Natural killer cell (primary cell): Measurements from ENCODE around the gene TNFSF11. TPM values are rescaled to one million over a fixed set of nuclear protein-coding genes. Genes with fewer than 3 reads are reported as not detected.

Experiments
- ATAC-seq, 3 donors: fragments of 150-1000 bp in 2 of 3; fragments of 200-7000 bp in 1 of 3; cut with Tn5 transposase; 1 replicate in 1 of 3; 2 replicates in 2 of 3; pipeline ENCODE4 v1.10.0; 2021; ENCODE audit warnings: mild to moderate bottlenecking in 2 of 3, moderate library complexity in 2 of 3
- DNase-seq, 2 donors: peaks; one replicate each; pipeline versions ENCODE4 v3.0.0 to v3.0.0-alpha.2; 2013 to 2021; ENCODE audit warnings: mixed read lengths in 1 of 2
- H3K27ac ChIP-seq: one replicate; pipeline ENCODE4 v1.5.1; 2013; ENCODE audit warnings: mild to moderate bottlenecking, low read length
- H3K27me3 ChIP-seq: one replicate; pipeline ENCODE4 v1.6.1; 2013; ENCODE audit warnings: low read length; ENCODE audit not compliant: control insufficient read depth, insufficient read depth
- H3K36me3 ChIP-seq: one replicate; pipeline ENCODE4 v1.6.1; 2013; ENCODE audit warnings: low read length; ENCODE audit not compliant: control insufficient read depth, insufficient read depth
- H3K4me1 ChIP-seq: one replicate; pipeline ENCODE4 v1.6.1; 2013; ENCODE audit warnings: low read length; ENCODE audit not compliant: control insufficient read depth, insufficient read depth
- H3K4me3 ChIP-seq: one replicate; pipeline ENCODE4 v1.5.1; 2013; ENCODE audit warnings: low read length
- H3K9me3 ChIP-seq: one replicate; pipeline ENCODE4 v1.6.1; 2013; ENCODE audit warnings: low read length; ENCODE audit not compliant: control insufficient read depth, insufficient read depth
- H3K27ac Mint-ChIP-seq, 2 donors: one replicate each; pipeline ENCODE4 v1.8.0; 2022; ENCODE audit warnings: mild to moderate bottlenecking in 2 of 2, mixed read lengths in 2 of 2, moderate library complexity in 1 of 2
- H3K27me3 Mint-ChIP-seq, 2 donors: one replicate each; pipeline ENCODE4 v1.8.0; 2022; ENCODE audit warnings: low read depth in 2 of 2, mixed read lengths in 2 of 2
- H3K36me3 Mint-ChIP-seq: one replicate; pipeline ENCODE4 v1.8.0; 2022; ENCODE audit warnings: mixed read lengths
- H3K4me1 Mint-ChIP-seq, 2 donors: one replicate each; pipeline ENCODE4 v1.8.0; 2022; ENCODE audit warnings: mixed read lengths in 2 of 2
- H3K4me3 Mint-ChIP-seq: one replicate; pipeline ENCODE4 v1.8.0; 2022; ENCODE audit warnings: mild to moderate bottlenecking, moderate library complexity, mixed read lengths
- H3K9me3 Mint-ChIP-seq, 2 donors: one replicate each; pipeline ENCODE4 v1.8.0; 2022; ENCODE audit warnings: mixed read lengths in 2 of 2
- CTCF ChIP-seq: fragments of 200-600 bp; IDR thresholded peaks from one replicate; pipeline ENCODE4 v1.8.0; 2022; ENCODE audit warnings: antibody characterized with exemption
- WGBS: methylation state at CpG from one replicate; pipeline ENCODE4 v1.1.7; 2013; ENCODE audit warnings: missing lambda C conversion rate; ENCODE audit not compliant: insufficient coverage; 5-methylcytosine and 5-hydroxymethylcytosine counted together
- intact Hi-C: fragments of 100-400 bp; cut with micrococcal nuclease; formaldehyde crosslinking; loops from one replicate; pipeline ENCODE4 v1.14.2; 2022
- total RNA-seq, 4 donors: library from RNA; stranded (reverse); fragments of 120-200 nt in 1 of 4; gene quantifications; one replicate each; pipeline versions ENCODE4 v1.2.3 to v1.2.4, GENCODE V29; 2013 to 2022

The TNFSF11 gene
- total RNA-seq, 3 donors from 2014 or later (not counting 1 experiment from before 2014, with no cell fraction given), result 0.93 to 2.8 (median 1.0) TPM

- no peak overlapping the region for H3K27ac ChIP-seq
- DNase-seq (peak in 1 of 2 donors; percentile 4), ATAC-seq (no peak)
- peaks cover 27% of the 10 kb centered on the region for H3K4me1 ChIP-seq
- H3K36me3 Mint-ChIP-seq, result no peaks in the 10 kb centered on the region
- peaks cover 7 to 8% of the 10 kb centered on the region in 2 donors for H3K27me3 Mint-ChIP-seq
- TF ChIP-seq CTCF, result no peak
- intact Hi-C loops, result loop anchor here (5.0 kb wide), 1 partner anchor 185 kb away; no protein-coding TSS in a partner anchor
- H3K9me3 Mint-ChIP-seq, result no peaks in the 10 kb centered on the region
- peaks cover 62 to 65% of the 10 kb centered on the region in 2 donors for H3K4me1 Mint-ChIP-seq
- no peaks in the 10 kb centered on the region for H3K9me3 ChIP-seq
- H3K27ac Mint-ChIP-seq, result no peak overlapping the region
- H3K36me3 ChIP-seq, result no peaks in the 10 kb centered on the region
- no peak overlapping the region for H3K4me3 ChIP-seq
- WGBS, result 80% methylated on average over 1 of the region's 4 CpGs
- H3K27me3 ChIP-seq, result no peaks in the 10 kb centered on the region
- peak overlapping the region; percentile 45 for H3K4me3 Mint-ChIP-seq
These were observed 3.6 kb downstream of the TNFSF11 start for GRCh38 chr13:42577538-42577937.

- peaks cover 15% of the 10 kb centered on the region for H3K4me1 ChIP-seq
- no peaks in the 10 kb centered on the region for H3K9me3 ChIP-seq
- Mint-ChIP-seq H3K4me1 (peaks cover 37 to 45% of the 10 kb centered on the region in 2 donors), H3K4me3 (peak overlapping the region; percentile 65), H3K36me3 (no peaks in the 10 kb centered on the region), H3K27me3 (peaks cover 0 to 8% of the 10 kb centered on the region in 2 donors), H3K9me3 (no peaks in the 10 kb centered on the region), H3K27ac (peak overlapping the region; percentile 83 to 86)
- WGBS, result 66% methylated on average over 5 of the region's 6 CpGs
- no peak for TF ChIP-seq CTCF
- H3K27ac ChIP-seq, result peak overlapping the region; percentile 65
- no peak overlapping the region for H3K4me3 ChIP-seq
- intact Hi-C loops, result loop anchor here (1.0 to 2.0 kb wide), 2 partner anchors 32 to 202 kb away; no protein-coding TSS in a partner anchor
- no peaks in the 10 kb centered on the region for H3K27me3 ChIP-seq
- ATAC-seq, result peak; percentile 79 to 87 (median 86)
- no peak for DNase-seq
- H3K36me3 ChIP-seq, result no peaks in the 10 kb centered on the region
These were observed 6.7 kb downstream of the TNFSF11 start for GRCh38 chr13:42580644-42581043.

GRCh38 chr13:42581427-42581826 lies 7.5 kb downstream of the TNFSF11 start:
- no peak for TF ChIP-seq CTCF
- H3K36me3 Mint-ChIP-seq, result no peaks in the 10 kb centered on the region
- Histone ChIP-seq H3K27me3 (no peaks in the 10 kb centered on the region), H3K27ac (peak overlapping the region; percentile 65), H3K36me3 (no peaks in the 10 kb centered on the region), H3K4me3 (no peak overlapping the region), H3K4me1 (peaks cover 8% of the 10 kb centered on the region), H3K9me3 (no peaks in the 10 kb centered on the region)
- intact Hi-C loops, result loop anchor here (1.0 to 2.0 kb wide), 2 partner anchors 33 to 203 kb away; no protein-coding TSS in a partner anchor
- peaks cover 33 to 38% of the 10 kb centered on the region in 2 donors for H3K4me1 Mint-ChIP-seq
- H3K4me3 Mint-ChIP-seq, result peak overlapping the region; percentile 59
- H3K27ac Mint-ChIP-seq, result peak overlapping the region; percentile 83 to 86
- DNase-seq (no peak), ATAC-seq (peak; percentile 63 to 79 (median 70))
- H3K27me3 Mint-ChIP-seq, result peaks cover 0 to under 1% of the 10 kb centered on the region in 2 donors
- no peaks in the 10 kb centered on the region for H3K9me3 Mint-ChIP-seq
- 60% methylated on average over 3 of the region's 4 CpGs for WGBS

GRCh38 chr13:42591602-42592001 lies 17.6 kb downstream of the TNFSF11 start:
- Histone ChIP-seq H3K4me1 (no peaks in the 10 kb centered on the region), H3K9me3 (no peaks in the 10 kb centered on the region), H3K36me3 (no peaks in the 10 kb centered on the region), H3K27ac (no peak overlapping the region), H3K4me3 (no peak overlapping the region), H3K27me3 (no peaks in the 10 kb centered on the region)
- no peaks in the 10 kb centered on the region for H3K27me3 Mint-ChIP-seq
- H3K9me3 Mint-ChIP-seq, result no peaks in the 10 kb centered on the region
- H3K4me1 Mint-ChIP-seq, result peaks cover 12 to 13% of the 10 kb centered on the region in 2 donors
- no peaks in the 10 kb centered on the region for H3K36me3 Mint-ChIP-seq
- TF ChIP-seq CTCF, result no peak
- H3K27ac Mint-ChIP-seq, result no peak overlapping the region
- intact Hi-C loops, result no loop called here
- no peak for ATAC-seq
- DNase-seq, result no peak
- WGBS, result 88% methylated on average over 3 of the region's 4 CpGs
- H3K4me3 Mint-ChIP-seq, result no peak overlapping the region
